Anterior cingulate cortex (tissue), 58 donors: ENCODE measurements around the gene BTBD8.

ENCODE experiments used
- DNase-seq, 58 donors: peaks; one replicate each; lab custom pipeline; 2025; lab: John Stamatoyannopoulos, UW

Gene BTBD8

DNA sequence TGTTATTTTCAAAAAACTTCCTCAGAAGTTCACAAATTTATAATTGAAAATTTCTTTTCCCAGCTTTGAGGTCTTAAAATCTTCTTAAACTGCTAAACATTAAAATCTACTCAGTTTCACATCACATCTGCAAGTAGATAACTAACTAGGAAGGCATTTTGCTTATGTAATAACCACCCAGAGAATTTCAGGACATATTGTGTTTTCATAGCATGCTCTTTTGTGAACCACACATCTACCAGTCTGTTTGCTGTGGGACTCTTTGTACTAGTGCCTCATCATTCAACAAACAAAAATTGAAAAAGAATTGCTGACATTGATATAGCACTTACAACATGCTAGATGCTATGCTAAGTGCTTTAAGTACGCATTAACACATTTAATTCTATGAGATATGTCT is 105.9 kb downstream of the BTBD8 start:
- peak in 1 of 58 donors; percentile 8 for DNase-seq

DNA sequence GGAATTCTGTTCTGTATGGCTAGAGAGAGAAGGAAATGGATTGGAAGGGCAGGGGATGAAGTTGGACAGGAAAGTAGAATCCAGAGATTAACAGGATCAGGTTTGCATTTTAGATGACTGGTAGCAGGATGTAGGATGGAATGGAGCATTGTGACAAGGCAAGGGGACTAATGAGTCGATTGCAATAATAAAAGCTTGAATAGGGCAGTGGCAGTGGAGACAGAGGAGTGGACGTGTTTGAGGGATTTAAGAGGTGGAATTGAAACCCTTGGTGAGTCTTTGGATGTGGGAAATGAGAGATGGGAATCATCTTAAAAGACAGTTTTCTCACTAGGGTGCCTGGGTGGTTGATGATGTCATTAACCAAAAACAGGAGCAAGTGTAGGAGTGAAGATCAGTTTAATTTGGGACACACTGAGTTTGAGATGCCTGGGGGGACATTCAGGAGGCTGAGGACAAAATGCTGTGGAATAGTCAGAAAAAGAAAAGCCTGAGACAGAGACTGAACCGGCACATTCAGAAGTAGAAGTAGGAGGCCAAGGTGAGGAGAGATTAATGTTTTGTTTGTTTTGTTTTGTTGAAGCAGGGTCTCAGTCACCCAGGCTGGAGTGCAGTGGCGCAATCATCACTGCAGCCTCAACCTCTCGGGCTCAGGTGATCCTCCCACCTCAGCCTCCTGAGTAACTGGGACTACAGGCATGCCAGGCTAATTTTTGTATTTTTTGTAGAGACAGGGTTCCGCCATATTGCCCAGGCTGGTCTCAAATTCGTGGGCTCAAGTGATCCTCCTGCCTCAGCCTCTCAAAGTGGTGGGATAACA is 108.5 kb downstream of the BTBD8 start:
- peak in 1 of 58 donors; percentile 8 for DNase-seq

DNA sequence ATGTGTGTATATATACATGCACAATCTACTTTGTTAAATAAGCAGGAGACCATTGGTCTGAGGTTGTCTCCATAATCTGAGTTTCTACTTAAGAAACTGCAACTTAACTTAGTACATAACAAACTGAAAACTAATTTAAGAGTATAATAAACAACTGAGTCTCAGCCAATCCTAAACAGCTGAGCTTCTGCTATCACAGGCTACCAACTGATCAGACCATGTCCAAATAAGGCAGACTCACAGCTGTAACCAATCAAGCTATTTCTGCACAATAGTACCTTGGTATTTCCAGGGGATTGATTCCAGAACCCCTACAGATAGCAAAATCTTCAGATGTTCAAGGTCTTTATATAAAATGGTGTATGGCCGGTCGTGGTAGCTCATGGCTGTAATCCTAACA is 111.6 kb downstream of the BTBD8 start:
- DNase-seq = no peak

DNA sequence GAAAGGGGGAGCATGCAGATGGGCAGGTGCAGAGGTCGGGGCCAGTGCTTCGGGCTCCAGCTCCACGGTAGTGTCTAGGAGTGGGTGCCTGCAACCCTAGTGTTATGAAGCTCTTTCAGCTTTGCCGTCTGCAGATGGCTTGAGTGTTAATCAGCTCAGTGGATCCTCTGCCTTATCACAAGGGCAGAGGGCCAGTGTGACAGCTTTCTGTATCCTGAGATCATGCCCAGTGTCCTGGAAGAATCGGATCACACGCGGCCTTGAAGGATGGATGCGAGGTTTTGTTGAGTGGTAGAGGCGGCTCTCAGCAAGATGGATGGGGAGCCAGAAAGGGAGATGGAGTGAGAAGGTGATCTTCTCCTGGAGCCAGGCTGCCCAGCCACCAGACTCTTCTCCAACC is 112.1 kb downstream of the BTBD8 start:
- no peak for DNase-seq

DNA sequence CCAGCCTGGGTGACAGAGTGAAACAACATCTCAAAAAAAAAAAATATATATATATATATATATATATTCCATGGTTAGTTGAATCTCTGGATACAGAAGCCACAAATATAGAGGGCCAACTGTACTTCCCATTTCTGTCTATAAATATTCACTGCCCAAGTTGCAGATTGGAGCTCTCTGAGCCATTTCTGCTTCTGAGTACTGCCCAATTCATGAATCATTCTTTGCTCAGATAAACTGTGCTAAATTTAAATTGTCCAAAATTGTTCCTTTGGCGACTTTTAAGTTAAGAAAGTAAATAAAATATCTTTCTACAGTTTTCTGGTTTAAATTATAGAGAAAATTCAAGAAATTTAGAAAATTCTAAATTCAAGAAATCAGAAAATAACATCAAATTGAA is 114.4 kb downstream of the BTBD8 start:
- peak in 1 of 58 donors; percentile 6 for DNase-seq

DNA sequence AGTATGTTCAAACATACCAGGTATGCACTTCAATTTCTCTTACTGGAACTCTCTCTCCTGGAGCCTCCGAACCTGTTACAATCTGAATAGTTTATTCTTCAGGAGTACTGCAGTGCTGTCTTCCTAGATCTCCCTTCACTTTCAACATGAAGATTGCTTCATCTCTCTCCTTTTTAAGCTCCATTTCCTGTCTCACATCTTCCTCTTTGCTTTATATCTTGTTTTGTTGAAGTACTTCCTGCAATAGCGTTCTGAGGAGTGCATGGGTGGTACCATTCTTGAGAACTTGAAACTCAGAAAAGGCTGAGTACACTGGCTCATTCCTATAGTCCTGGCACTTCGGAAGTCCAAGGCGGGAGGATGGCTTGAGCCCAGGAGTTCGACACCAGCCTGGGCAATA is 121.8 kb downstream of the BTBD8 start:
- no peak for DNase-seq

DNA sequence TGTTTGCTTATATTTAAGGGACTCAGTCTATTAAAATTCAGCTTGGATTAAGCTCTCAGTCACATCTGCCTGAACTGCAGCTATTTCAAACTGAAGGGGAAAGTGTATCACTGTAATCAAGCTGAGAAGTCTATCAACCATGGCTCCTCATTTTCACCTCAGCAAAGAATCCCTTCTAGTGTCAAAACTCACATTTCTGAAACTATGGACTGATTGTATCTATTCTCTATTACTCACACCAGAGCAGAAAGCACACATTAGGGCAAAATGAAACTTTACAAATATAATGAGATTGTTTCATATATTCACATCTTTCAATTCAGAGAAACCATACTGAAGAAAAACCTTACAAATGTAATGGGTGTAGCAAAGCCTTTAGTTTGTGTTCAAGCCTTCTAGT is 123.0 kb downstream of the BTBD8 start:
- no peak for DNase-seq

DNA sequence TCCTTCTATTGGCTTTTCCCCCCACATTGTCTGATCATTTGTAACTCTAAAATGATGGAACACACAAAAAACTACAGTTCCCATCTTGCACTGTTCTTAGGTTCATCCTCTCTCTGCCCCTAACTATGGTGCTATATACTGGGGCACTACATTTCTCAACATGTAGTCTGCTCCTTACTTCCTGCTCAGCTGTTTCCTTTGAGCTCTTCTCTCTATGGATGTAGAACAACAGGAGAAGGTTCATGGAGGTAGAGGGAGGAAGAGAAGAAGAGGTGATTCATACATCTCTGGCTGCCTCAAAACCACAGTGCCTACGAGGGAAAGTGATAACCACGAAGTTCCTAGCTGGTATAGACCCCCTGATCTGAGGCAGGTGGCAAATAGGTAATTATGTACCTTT is 130.6 kb downstream of the BTBD8 start:
- no peak for DNase-seq

DNA sequence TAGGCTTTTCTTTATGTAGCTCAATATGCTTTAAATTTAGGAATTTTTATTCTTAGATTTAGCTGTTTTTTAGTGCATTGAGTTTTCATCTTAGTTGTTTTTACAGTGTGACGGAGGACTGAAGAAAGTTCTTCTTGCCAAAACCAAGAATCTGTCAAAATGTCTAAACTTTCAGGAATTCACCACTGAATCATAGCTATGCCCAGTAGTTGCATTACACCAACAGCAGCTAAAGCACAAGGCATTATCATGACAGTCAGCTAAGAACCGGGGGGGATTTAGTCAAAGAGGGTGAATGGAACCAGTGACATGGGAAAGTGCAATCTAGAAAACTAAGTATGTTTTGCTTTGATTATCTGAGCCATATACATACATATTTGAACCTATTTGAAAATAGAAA is 131.0 kb downstream of the BTBD8 start:
- no peak for DNase-seq

DNA sequence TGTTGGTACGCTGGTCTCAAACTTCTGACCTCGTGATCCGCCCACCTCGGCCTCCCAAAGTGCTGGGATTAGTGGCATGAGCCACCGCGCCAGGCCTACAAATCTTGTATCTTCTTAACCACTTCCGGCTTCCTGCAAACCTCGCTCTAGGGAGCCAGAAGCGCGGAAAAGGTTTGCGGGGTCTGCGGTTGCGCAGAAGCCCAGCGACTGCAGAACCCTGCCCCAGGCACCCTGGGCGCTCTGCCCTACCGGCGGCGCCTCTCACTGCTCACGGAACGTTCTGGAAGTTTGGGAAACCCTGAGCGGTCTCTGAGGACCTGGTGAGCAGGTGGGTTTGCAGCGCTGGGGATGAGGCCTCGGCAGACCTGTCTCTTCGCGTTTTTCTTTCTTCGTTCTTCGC is 137.6 kb downstream of the BTBD8 start, which contains the start of gene C1orf146:
C1orf146 (plus strand) TSS at position 195 of the 400 bp plus-strand sequence. CDS start 13,506 bp downstream, outside the sequence.
- DNase-seq = peak in 1 of 58 donors; percentile 2

DNA sequence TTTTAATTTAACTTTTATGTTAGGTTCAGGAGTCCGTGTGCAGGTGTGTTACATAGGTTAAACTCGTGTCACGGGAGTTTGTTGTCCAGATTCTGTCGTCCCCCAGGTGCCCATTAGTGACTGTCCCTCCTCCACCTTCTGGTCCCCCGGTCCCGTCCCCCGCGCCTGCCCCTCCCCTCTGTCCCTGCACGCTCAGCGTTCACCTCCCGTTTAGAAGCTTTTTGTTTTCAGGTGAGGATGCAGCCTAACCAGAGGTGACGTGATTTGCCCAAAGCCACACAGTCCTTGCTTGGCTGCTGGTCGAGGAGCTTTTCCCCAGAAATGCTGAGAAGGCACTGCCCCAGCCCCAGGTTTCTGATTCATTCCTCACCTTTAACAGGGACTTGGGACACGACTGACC is 138.4 kb downstream of the BTBD8 start:
- no peak for DNase-seq

DNA sequence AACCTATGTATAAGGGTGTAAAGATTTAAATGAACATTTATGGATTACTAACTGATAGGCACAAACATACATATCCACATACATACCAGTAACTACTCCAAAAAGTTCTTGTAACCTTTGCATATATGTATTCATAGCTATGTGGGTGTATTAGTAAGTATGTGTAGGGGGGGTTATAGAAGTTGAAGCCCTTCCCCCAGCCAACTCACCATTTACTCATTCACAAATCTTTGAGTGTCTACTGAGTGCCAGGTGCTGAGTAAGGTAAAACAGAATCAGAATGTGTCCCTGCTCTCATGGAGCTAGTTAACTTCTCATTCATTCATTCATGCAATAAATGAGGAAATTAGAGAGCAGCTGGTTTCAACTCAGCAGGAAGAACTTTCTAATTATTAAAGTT is 138.9 kb downstream of the BTBD8 start:
- no peak for DNase-seq

DNA sequence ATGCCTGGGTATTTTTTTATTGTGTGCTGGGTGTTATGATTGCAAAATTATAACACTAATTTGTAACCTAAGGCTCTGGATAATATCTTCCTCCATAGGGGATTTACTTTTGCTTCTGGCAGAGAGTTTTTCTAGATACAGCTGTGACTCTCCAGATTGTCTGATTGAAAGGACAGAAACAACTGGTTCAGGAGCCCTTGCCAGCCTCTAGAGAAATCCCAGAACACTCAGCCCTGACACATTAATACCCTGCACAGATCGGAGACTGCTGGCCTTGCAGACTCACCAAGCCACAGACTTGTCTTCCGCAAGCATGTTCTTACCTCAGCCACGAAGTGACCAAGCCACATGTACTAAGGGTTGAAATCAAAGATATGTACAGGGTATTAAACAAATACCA is 148.3 kb downstream of the BTBD8 start:
- no peak for DNase-seq

DNA sequence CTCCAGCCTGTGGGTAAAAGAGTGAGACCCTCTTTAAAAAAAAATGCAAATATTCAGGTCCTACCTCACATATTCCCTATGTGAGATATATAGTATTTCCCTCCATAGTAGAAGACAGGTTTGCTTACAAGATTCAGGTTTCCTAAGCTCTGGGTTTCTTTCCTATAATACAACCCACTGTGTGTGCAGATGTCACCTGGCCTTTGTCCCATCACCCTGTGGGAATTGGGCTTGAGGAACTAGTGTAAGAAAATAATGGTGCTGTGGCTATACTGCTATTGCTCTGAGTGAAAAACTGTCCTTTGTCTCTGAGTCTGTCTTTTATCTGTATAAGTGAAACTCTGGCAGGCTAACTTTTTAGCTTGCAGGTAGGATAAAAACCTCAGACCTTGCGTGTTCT is 150.6 kb downstream of the BTBD8 start:
- DNase-seq = no peak
